A549 (cell line): ENCODE results near the gene CADM2. TPM values are rescaled to one million over a fixed set of nuclear protein-coding genes. Genes with fewer than 3 reads are reported as not detected.

ENCODE experiments used
- ATAC-seq, 2 experiments: fragments of 200-7000 bp in 1 of 2; fragments of >200 bp in 1 of 2; cut with Nextera tagmentation in 1 of 2; cut with Tn5 transposase in 1 of 2; 3 replicates each; pipeline versions ENCODE4 v1.8.0 to v1.9.1; 2018 to 2020; ENCODE audit warnings: mild to moderate bottlenecking in 1 of 2, moderate library complexity in 1 of 2
- CTCF ChIA-PET: fragments of 300-600 bp; sonication (Branson Sonifier 250); formaldehyde crosslinking; extraction: SDS; loops from one replicate; lab custom pipeline; 2021; ENCODE audit warnings: antibody characterized with exemption, inconsistent platforms; lab: Yijun Ruan, JAX
- POLR2A ChIA-PET: fragments of 350-600 bp; formaldehyde crosslinking; extraction: SDS; loops from one replicate; lab custom pipeline; 2021; ENCODE audit warnings: antibody characterized with exemption, inconsistent platforms; lab: Yijun Ruan, JAX
- DNase-seq, 2 experiments: peaks; one replicate each; pipeline versions ENCODE4 v3.0.0 to v3.0.0-alpha.2; 2011 to 2016; ENCODE audit warnings: low read depth in 1 of 2, low spot score in 1 of 2
- FAIRE-seq: peaks from 2 replicates; lab custom pipeline; 2011; peaks lifted over from hg19 to GRCh38; lab: Jason Lieb, UNC
- H3K27ac ChIP-seq, 2 experiments: fragments of >200 bp; sonication (Bioruptor Twin); formaldehyde crosslinking; 3 replicates each; pipeline ENCODE4 v1.5.1; 2016 to 2017
- H3K4me1 ChIP-seq: fragments of >200 bp; sonication (Bioruptor Twin); formaldehyde crosslinking; 3 replicates; pipeline ENCODE4 v1.6.1; 2016
- H3K4me2 ChIP-seq: fragments of >200 bp; sonication (Bioruptor Twin); formaldehyde crosslinking; 3 replicates; pipeline ENCODE4 v1.6.1; 2016
- H3K4me3 ChIP-seq: fragments of >200 bp; sonication (Bioruptor Twin); formaldehyde crosslinking; 3 replicates; pipeline ENCODE4 v1.5.1; 2016
- H3K9me3 ChIP-seq: fragments of >200 bp; sonication (Bioruptor Twin); formaldehyde crosslinking; 3 replicates; pipeline ENCODE4 v1.6.1; 2016
- BHLHE40 ChIP-seq: IDR thresholded peaks from 2 replicates; pipeline ENCODE4 v1.6.1; 2012; ENCODE audit warnings: low read depth, low read length, inconsistent platforms
- CBX8 ChIP-seq: fragments of 200-600 bp; sonication (generic); IDR thresholded peaks from 2 replicates; pipeline ENCODE4 v1.6.1; 2016
- CEBPB ChIP-seq, 2 experiments: fragments of >200 bp in 1 of 2; sonication (Bioruptor Twin) in 1 of 2; formaldehyde crosslinking in 1 of 2; IDR thresholded peaks; 2 replicates each; pipeline ENCODE4 v1.6.1; 2012 to 2016
- CHD2 ChIP-seq: fragments of 150-350 bp; IDR thresholded peaks from 2 replicates; pipeline ENCODE4 v1.6.1; 2014; ENCODE audit warnings: low read length; ENCODE audit not compliant: partially characterized antibody
- CHD4 ChIP-seq: fragments of 200-600 bp; sonication (generic); IDR thresholded peaks from 2 replicates; pipeline ENCODE4 v1.6.1; 2016; ENCODE audit warnings: antibody characterized with exemption, mild to moderate bottlenecking, borderline replicate concordance
- EHMT2 ChIP-seq: fragments of 200-600 bp; sonication (generic); IDR thresholded peaks from 2 replicates; pipeline ENCODE4 v1.6.1; 2016; ENCODE audit warnings: antibody characterized with exemption, low read depth, mild to moderate bottlenecking, moderate library complexity
- FOSB ChIP-seq: fragments of 250-450 bp; sonication (Bioruptor Pico); IDR thresholded peaks from 2 replicates; pipeline ENCODE4 v1.5.0; 2020; ENCODE audit warnings: mild to moderate bottlenecking, moderate library complexity
- FOSL2 ChIP-seq, 2 experiments: fragments of 450-650 bp in 1 of 2; fragments of >200 bp in 1 of 2; sonication (Bioruptor Twin) in 1 of 2; formaldehyde crosslinking; IDR thresholded peaks; 2 replicates each; pipeline versions ENCODE4 v1.5.0 to v1.6.1; 2016 to 2020; ENCODE audit warnings: mild to moderate bottlenecking in 1 of 2, moderate library complexity in 1 of 2
- FOXS1 ChIP-seq: fragments of 250-450 bp; sonication (Bioruptor Pico); IDR thresholded peaks from 2 replicates; pipeline ENCODE4 v1.5.0; 2020; ENCODE audit warnings: mild to moderate bottlenecking, moderate library complexity
- GATA3 ChIP-seq: IDR thresholded peaks from 2 replicates; pipeline ENCODE4 v1.6.1; 2012; ENCODE audit warnings: borderline replicate concordance
- HES2 ChIP-seq: fragments of >200 bp; sonication (Bioruptor Twin); formaldehyde crosslinking; IDR thresholded peaks from 2 replicates; pipeline ENCODE4 v1.6.1; 2016
- HEYL ChIP-seq: fragments of 250-450 bp; sonication (Bioruptor Pico); IDR thresholded peaks from 2 replicates; pipeline ENCODE4 v1.8.0; 2021; ENCODE audit warnings: mild to moderate bottlenecking, moderate library complexity
- HOXA7 ChIP-seq: fragments of 250-450 bp; sonication (Bioruptor Pico); IDR thresholded peaks from 2 replicates; pipeline ENCODE4 v1.5.0; 2020; ENCODE audit warnings: mild to moderate bottlenecking, moderate library complexity
- HOXB13 ChIP-seq: fragments of 250-450 bp; sonication (Bioruptor Pico); IDR thresholded peaks from 2 replicates; pipeline ENCODE4 v1.5.0; 2020; ENCODE audit warnings: low read depth, mild to moderate bottlenecking, moderate library complexity
- JUN ChIP-seq, 2 experiments: fragments of >200 bp; sonication (Bioruptor Twin); formaldehyde crosslinking; IDR thresholded peaks; 2 replicates in 1 of 2; 3 replicates in 1 of 2; pipeline ENCODE4 v1.6.1; 2016 to 2017
- NPAS2 ChIP-seq: fragments of 250-450 bp; sonication (Bioruptor Pico); IDR thresholded peaks from 2 replicates; pipeline ENCODE4 v1.8.0; 2022; ENCODE audit warnings: mild to moderate bottlenecking, moderate library complexity, borderline replicate concordance
- RAD21 ChIP-seq, 2 experiments: fragments of >200 bp in 1 of 2; sonication (Bioruptor Twin) in 1 of 2; formaldehyde crosslinking in 1 of 2; IDR thresholded peaks in 1 of 2; conservative IDR thresholded peaks in 1 of 2; 2 replicates in 1 of 2; 3 replicates in 1 of 2; pipeline ENCODE4 v1.6.1; 2012 to 2018; ENCODE audit warnings: inconsistent platforms in 1 of 2
- RCOR1 ChIP-seq: fragments of 150-350 bp; IDR thresholded peaks from 2 replicates; pipeline ENCODE4 v1.6.1; 2014; ENCODE audit warnings: antibody characterized with exemption, low read length, low read depth
- RFX5 ChIP-seq: fragments of 450-650 bp; IDR thresholded peaks from 2 replicates; pipeline ENCODE4 v1.7.1; 2014; ENCODE audit warnings: antibody characterized with exemption, mild to moderate bottlenecking, moderate library complexity
- TFCP2L1 ChIP-seq: fragments of 250-450 bp; sonication (Bioruptor Pico); IDR thresholded peaks from 2 replicates; pipeline ENCODE4 v1.5.0; 2021; ENCODE audit warnings: mild to moderate bottlenecking
- TP53 ChIP-seq: fragments of 250-450 bp; sonication (Bioruptor Pico); IDR thresholded peaks from 2 replicates; pipeline ENCODE4 v1.5.0; 2021; ENCODE audit warnings: mild to moderate bottlenecking, moderate library complexity
- ZC3H11A ChIP-seq: fragments of 450-650 bp; IDR thresholded peaks from 2 replicates; pipeline ENCODE4 v1.6.1; 2014; ENCODE audit warnings: antibody characterized with exemption, mild to moderate bottlenecking
- WGBS: methylation state at CpG from one replicate; pipeline ENCODE4 v1.1.6; 2017; ENCODE audit errors: missing lambda C conversion rate; 5-methylcytosine and 5-hydroxymethylcytosine counted together
- polyA plus RNA-seq, 4 experiments: library from polyadenylated mRNA; depleted of rRNA in 3 of 4; stranded (reverse); fragments of >200 nt; fragmentation: RNase III in 1 of 4; extraction: RNeasy Plus Mini Kit Qiagen cat#74134 plus additional on column Dnase treatment in 1 of 4; gene quantifications; 2 replicates in 3 of 4; 3 replicates in 1 of 4; pipeline ENCODE4 v1.2.3, GENCODE V29; 2011 to 2017
- TF ChIP-seq, protein P1 (sequence below): fragments of 200-600 bp; sonication (generic); IDR thresholded peaks from 2 replicates; pipeline ENCODE4 v1.6.1; 2016; ENCODE audit warnings: antibody characterized with exemption, mild to moderate bottlenecking, moderate library complexity
- TF ChIP-seq, protein P2 (sequence below): IDR thresholded peaks from 2 replicates; pipeline ENCODE4 v1.6.1; 2012; ENCODE audit warnings: low read depth, borderline replicate concordance
- TF ChIP-seq, protein P3 (sequence below): fragments of >200 bp; sonication (Bioruptor Twin); formaldehyde crosslinking; IDR thresholded peaks from 3 replicates; pipeline ENCODE4 v1.6.1; 2016
- TF ChIP-seq, protein P4 (sequence below): fragments of 250-450 bp; sonication (Bioruptor Pico); IDR thresholded peaks from 2 replicates; pipeline ENCODE4 v1.5.0; 2020; ENCODE audit warnings: low read depth, mild to moderate bottlenecking, moderate library complexity

The CADM2 gene
- polyA plus RNA-seq, 2 of the 4 experiments (the other 2 are of a cell fraction): 0.05 to 0.71 TPM

- TF ChIP-seq, protein P1, sequence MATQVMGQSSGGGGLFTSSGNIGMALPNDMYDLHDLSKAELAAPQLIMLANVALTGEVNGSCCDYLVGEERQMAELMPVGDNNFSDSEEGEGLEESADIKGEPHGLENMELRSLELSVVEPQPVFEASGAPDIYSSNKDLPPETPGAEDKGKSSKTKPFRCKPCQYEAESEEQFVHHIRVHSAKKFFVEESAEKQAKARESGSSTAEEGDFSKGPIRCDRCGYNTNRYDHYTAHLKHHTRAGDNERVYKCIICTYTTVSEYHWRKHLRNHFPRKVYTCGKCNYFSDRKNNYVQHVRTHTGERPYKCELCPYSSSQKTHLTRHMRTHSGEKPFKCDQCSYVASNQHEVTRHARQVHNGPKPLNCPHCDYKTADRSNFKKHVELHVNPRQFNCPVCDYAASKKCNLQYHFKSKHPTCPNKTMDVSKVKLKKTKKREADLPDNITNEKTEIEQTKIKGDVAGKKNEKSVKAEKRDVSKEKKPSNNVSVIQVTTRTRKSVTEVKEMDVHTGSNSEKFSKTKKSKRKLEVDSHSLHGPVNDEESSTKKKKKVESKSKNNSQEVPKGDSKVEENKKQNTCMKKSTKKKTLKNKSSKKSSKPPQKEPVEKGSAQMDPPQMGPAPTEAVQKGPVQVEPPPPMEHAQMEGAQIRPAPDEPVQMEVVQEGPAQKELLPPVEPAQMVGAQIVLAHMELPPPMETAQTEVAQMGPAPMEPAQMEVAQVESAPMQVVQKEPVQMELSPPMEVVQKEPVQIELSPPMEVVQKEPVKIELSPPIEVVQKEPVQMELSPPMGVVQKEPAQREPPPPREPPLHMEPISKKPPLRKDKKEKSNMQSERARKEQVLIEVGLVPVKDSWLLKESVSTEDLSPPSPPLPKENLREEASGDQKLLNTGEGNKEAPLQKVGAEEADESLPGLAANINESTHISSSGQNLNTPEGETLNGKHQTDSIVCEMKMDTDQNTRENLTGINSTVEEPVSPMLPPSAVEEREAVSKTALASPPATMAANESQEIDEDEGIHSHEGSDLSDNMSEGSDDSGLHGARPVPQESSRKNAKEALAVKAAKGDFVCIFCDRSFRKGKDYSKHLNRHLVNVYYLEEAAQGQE: no peak
- no peak for TF ChIP-seq RAD21 (conservative IDR thresholded peaks at IDR 0.05 in 1 of 2, IDR thresholded peaks at IDR 0.05 in 1 of 2)
Measured at GRCh38 chr3:85842081-85842480, 883.3 kb downstream of the CADM2 start (continued).

DNA sequence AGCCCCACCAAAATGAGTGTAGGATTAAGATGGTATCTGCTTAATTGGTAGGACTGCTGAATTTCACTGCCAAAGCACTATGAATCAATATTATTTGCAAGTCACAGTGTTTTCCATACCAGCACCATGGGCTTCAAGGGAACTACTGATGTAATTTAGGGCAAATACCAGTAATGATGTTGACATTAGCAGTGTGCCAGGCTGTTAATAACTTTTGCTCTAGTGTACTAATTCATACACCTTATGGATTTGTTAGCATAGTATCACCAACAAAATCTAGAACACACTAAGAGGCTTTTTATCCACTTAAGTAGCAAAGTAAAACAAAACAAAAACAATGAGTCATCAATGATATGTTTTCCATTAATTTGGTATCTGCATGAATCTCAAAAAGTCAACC is 888.2 kb downstream of the CADM2 start:
- ATAC-seq (no peak), FAIRE-seq (no peak), DNase-seq (no peak)
- Histone ChIP-seq H3K27ac (no peak overlapping the region), H3K4me1 (no peaks in the 10 kb centered on the region), H3K9me3 (no peaks in the 10 kb centered on the region), H3K4me2 (no peak overlapping the region), H3K4me3 (no peak overlapping the region)
- ChIA-PET CTCF (no interaction called here), POLR2A (no interaction called here)
- TF ChIP-seq RCOR1 (no peak), FOSL2 (IDR thresholded peaks at IDR 0.05) (no peak), FOSL2 (CRISPR knock-in tag; IDR thresholded peaks at IDR 0.05) (peak; percentile 49; the same call in 1 of the 2 replicates), TFCP2L1 (CRISPR knock-in tag) (no peak), EHMT2 (no peak), CHD4 (no peak), JUN (IDR thresholded peaks at IDR 0.05) (no peak), CBX8 (no peak), HOXB13 (CRISPR knock-in tag) (no peak)

- TF ChIP-seq, protein P2, sequence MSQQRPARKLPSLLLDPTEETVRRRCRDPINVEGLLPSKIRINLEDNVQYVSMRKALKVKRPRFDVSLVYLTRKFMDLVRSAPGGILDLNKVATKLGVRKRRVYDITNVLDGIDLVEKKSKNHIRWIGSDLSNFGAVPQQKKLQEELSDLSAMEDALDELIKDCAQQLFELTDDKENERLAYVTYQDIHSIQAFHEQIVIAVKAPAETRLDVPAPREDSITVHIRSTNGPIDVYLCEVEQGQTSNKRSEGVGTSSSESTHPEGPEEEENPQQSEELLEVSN: no peak
- TF ChIP-seq RFX5: no peak
- no peak for TF ChIP-seq EHMT2
- no peak for TF ChIP-seq HES2
- no peak for TF ChIP-seq CEBPB (IDR thresholded peaks at IDR 0.05)
- TF ChIP-seq NPAS2 (CRISPR knock-in tag): no peak
- no peak for TF ChIP-seq BHLHE40
- no peak for TF ChIP-seq CHD2
- TF ChIP-seq RCOR1: no peak
- TF ChIP-seq, all 56 proteins: peak for 0
- no peaks in the 10 kb centered on the region for H3K9me3 ChIP-seq
- FAIRE-seq (no peak), DNase-seq (no peak), ATAC-seq (no peak)
- ChIA-PET POLR2A (no interaction called here), CTCF (no interaction called here)
- no peak overlapping the region for H3K27ac ChIP-seq
- H3K4me3 ChIP-seq: no peak overlapping the region
- H3K4me2 ChIP-seq: no peak overlapping the region
- H3K4me1 ChIP-seq: no peaks in the 10 kb centered on the region
Measured at GRCh38 chr3:85851071-85851470, 892.3 kb downstream of the CADM2 start.

DNA sequence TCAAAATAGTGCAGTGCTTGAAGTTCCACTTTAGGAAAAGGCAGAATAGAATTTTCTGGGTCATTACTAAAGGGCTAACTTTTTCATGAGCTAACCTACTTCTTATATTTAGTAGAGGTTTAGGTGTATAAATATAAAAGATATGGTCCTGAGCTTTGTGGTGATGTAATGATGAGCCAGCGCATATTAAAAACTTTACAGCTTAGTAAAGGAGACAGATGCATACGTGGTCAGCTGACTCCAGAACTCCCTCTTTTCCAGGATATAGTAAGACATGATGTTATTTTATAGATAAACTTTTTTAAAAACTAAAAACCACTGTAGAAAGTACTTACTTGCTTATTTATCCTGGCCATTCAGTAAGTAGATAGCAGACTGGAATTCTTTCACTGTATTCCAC is 895.0 kb downstream of the CADM2 start:
- H3K4me1 ChIP-seq: no peaks in the 10 kb centered on the region
- H3K9me3 ChIP-seq: no peaks in the 10 kb centered on the region
- no peak for FAIRE-seq
- TF ChIP-seq HEYL (CRISPR knock-in tag) (no peak), CEBPB (IDR thresholded peaks at IDR 0.05) (no peak), ZC3H11A (no peak), FOSB (no peak), GATA3 (no peak), CHD2 (no peak), HOXA7 (CRISPR knock-in tag) (no peak), RAD21 (conservative IDR thresholded peaks at IDR 0.05 in 1 of 2, IDR thresholded peaks at IDR 0.05 in 1 of 2) (no peak), RFX5 (no peak), JUN (IDR thresholded peaks at IDR 0.05) (no peak), FOXS1 (CRISPR knock-in tag) (no peak), TP53 (CRISPR knock-in tag) (no peak)
- TF ChIP-seq, protein P3, sequence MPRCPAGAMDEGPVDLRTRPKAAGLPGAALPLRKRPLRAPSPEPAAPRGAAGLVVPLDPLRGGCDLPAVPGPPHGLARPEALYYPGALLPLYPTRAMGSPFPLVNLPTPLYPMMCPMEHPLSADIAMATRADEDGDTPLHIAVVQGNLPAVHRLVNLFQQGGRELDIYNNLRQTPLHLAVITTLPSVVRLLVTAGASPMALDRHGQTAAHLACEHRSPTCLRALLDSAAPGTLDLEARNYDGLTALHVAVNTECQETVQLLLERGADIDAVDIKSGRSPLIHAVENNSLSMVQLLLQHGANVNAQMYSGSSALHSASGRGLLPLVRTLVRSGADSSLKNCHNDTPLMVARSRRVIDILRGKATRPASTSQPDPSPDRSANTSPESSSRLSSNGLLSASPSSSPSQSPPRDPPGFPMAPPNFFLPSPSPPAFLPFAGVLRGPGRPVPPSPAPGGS: no peak
- TF ChIP-seq, protein P4, sequence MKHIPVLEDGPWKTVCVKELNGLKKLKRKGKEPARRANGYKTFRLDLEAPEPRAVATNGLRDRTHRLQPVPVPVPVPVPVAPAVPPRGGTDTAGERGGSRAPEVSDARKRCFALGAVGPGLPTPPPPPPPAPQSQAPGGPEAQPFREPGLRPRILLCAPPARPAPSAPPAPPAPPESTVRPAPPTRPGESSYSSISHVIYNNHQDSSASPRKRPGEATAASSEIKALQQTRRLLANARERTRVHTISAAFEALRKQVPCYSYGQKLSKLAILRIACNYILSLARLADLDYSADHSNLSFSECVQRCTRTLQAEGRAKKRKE (CRISPR knock-in tag): no peak
- TF ChIP-seq, all 56 proteins: peak for 0
- ChIA-PET CTCF (no interaction called here), POLR2A (no interaction called here)
- no peak for ATAC-seq
- 47% methylated on average over 2 of the region's 2 CpGs for WGBS
- DNase-seq: no peak
- no peak overlapping the region for H3K4me3 ChIP-seq
- no peak overlapping the region for H3K4me2 ChIP-seq
- no peak overlapping the region for H3K27ac ChIP-seq
